Thyroid gland (tissue), 4 donors: ENCODE results near the gene ARHGEF16.

Experiments used
- POLR2A ChIP-seq, 2 donors: fragments of 450-650 bp; IDR thresholded peaks; one replicate each; pipeline ENCODE4 v1.6.1; 2017; ENCODE audit warnings: antibody characterized with exemption in 2 of 2, mild to moderate bottlenecking in 2 of 2, moderate library complexity in 1 of 2
- TF ChIP-seq, protein P1 (sequence below), 6 experiments: fragments of 200-600 bp in 3 of 6; fragments of 450-650 bp in 3 of 6; sonication (generic) in 3 of 6; IDR thresholded peaks; one replicate each; pipeline ENCODE4 v1.5.1; 2016 to 2019; ENCODE audit warnings: antibody characterized with exemption in 6 of 6, mild to moderate bottlenecking in 2 of 6, inconsistent platforms in 1 of 6, moderate library complexity in 1 of 6

DNA sequence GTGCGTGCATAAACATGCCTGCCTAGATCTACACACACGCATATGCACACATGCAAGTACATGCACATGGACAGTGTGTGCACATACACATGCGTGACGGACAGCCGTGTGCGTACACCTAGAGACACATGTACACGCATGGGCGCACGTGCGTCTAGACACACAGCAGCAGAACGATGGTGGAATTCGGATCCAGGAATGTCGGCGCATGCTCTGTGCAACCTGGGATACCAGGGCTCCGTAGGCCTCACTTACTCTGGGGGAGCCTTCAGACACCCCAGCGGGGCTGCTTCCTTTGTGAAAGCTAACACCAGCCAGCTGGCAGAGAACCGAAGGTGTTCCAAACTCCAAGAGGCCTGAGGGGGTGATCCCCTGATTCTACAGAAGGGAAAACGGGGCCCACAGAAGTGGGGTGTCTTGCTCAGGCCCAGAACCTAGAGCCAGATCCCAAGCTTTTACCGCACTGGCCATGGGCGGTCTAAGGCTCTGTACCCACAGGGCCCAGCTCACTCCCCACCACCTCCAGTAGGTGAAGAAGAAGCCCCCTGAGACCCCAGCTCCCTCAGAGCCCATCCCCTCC, 27.4 kb upstream of the ARHGEF16 start:
- no peak for TF ChIP-seq POLR2A (IDR thresholded peaks at IDR 0.05)
- TF ChIP-seq, protein P1, sequence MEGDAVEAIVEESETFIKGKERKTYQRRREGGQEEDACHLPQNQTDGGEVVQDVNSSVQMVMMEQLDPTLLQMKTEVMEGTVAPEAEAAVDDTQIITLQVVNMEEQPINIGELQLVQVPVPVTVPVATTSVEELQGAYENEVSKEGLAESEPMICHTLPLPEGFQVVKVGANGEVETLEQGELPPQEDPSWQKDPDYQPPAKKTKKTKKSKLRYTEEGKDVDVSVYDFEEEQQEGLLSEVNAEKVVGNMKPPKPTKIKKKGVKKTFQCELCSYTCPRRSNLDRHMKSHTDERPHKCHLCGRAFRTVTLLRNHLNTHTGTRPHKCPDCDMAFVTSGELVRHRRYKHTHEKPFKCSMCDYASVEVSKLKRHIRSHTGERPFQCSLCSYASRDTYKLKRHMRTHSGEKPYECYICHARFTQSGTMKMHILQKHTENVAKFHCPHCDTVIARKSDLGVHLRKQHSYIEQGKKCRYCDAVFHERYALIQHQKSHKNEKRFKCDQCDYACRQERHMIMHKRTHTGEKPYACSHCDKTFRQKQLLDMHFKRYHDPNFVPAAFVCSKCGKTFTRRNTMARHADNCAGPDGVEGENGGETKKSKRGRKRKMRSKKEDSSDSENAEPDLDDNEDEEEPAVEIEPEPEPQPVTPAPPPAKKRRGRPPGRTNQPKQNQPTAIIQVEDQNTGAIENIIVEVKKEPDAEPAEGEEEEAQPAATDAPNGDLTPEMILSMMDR (IDR thresholded peaks at IDR 0.05): no peak
